GM13977 (cell line): ENCODE measurements around the gene SGPL1.

Experiments used
- DNase-seq: peaks from one replicate; pipeline ENCODE4 v3.0.0; 2012; ENCODE audit warnings: low spot score
- CTCF ChIP-seq: IDR thresholded peaks from 2 replicates; pipeline ENCODE4 v1.5.1; 2012; ENCODE audit warnings: mild to moderate bottlenecking, control low read depth; ENCODE audit not compliant: insufficient read depth; ENCODE audit errors: extremely low read depth, missing control alignments
- in situ Hi-C: fragments of 300-500 bp; cut with MboI; formaldehyde crosslinking; loops from one replicate; pipeline ENCODE4 v1.12.0; 2022; ENCODE audit warnings: low sequenced_read_pairs, low pct_unique_long_range_greater_than_20kb, mixed read lengths, inconsistent platforms; ENCODE audit not compliant: unreplicated experiment

Gene SGPL1

GRCh38 chr10:70809726-70810125 is 6.0 kb upstream of the SGPL1 start:
- DNase-seq = no peak
- no peak for TF ChIP-seq CTCF
- in situ Hi-C loops = loop anchor here (10.0 kb wide), 1 partner anchor 65 kb away; no protein-coding TSS in a partner anchor

- DNase-seq = no peak
- in situ Hi-C loops = loop anchor here (10.0 kb wide), 1 partner anchor 64 kb away; no protein-coding TSS in a partner anchor
- no peak for TF ChIP-seq CTCF
Observed at GRCh38 chr10:70810967-70811366, 4.8 kb upstream of the SGPL1 start.

- no peak for DNase-seq
- TF ChIP-seq CTCF = no peak
- in situ Hi-C loops = loop anchor here (10.0 kb wide), 1 partner anchor 63 kb away; no protein-coding TSS in a partner anchor
Observed at GRCh38 chr10:70811881-70812280, 3.9 kb upstream of the SGPL1 start.

GRCh38 chr10:70812814-70813213 is 2.9 kb upstream of the SGPL1 start:
- DNase-seq = no peak
- in situ Hi-C loops = loop anchor here (10.0 kb wide), 1 partner anchor 62 kb away; no protein-coding TSS in a partner anchor
- TF ChIP-seq CTCF = no peak

- in situ Hi-C loops = loop anchor here (10.0 kb wide), 1 partner anchor 61 kb away; no protein-coding TSS in a partner anchor
- no peak for TF ChIP-seq CTCF
- no peak for DNase-seq
Observed at GRCh38 chr10:70814126-70814525, 1.6 kb upstream of the SGPL1 start.

GRCh38 chr10:70816220-70816894 is 609 bp downstream of the SGPL1 start:
- peak; percentile 69 for DNase-seq
- TF ChIP-seq CTCF = no peak
- in situ Hi-C loops = loop anchor here (10.0 kb wide), 1 partner anchor 58 kb away; no protein-coding TSS in a partner anchor
